ENCODE data around the gene FBXL19. TPM values are rescaled to one million over a fixed set of nuclear protein-coding genes. Genes with fewer than 3 reads are reported as not detected.

The FBXL19 gene, protein sequence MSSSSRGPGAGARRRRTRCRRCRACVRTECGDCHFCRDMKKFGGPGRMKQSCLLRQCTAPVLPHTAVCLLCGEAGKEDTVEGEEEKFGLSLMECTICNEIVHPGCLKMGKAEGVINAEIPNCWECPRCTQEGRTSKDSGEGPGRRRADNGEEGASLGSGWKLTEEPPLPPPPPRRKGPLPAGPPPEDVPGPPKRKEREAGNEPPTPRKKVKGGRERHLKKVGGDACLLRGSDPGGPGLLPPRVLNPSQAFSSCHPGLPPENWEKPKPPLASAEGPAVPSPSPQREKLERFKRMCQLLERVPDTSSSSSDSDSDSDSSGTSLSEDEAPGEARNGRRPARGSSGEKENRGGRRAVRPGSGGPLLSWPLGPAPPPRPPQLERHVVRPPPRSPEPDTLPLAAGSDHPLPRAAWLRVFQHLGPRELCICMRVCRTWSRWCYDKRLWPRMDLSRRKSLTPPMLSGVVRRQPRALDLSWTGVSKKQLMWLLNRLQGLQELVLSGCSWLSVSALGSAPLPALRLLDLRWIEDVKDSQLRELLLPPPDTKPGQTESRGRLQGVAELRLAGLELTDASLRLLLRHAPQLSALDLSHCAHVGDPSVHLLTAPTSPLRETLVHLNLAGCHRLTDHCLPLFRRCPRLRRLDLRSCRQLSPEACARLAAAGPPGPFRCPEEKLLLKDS
- total RNA-seq, result 29.6 and 33.9 TPM in 2 replicates

GRCh38 chr16:30923554-30924075 lies at the start of gene FBXL19:
FBXL19 (plus strand) TSS chr16:30923572; CDS start chr16:30925755, 2,183 bp downstream.

DNA sequence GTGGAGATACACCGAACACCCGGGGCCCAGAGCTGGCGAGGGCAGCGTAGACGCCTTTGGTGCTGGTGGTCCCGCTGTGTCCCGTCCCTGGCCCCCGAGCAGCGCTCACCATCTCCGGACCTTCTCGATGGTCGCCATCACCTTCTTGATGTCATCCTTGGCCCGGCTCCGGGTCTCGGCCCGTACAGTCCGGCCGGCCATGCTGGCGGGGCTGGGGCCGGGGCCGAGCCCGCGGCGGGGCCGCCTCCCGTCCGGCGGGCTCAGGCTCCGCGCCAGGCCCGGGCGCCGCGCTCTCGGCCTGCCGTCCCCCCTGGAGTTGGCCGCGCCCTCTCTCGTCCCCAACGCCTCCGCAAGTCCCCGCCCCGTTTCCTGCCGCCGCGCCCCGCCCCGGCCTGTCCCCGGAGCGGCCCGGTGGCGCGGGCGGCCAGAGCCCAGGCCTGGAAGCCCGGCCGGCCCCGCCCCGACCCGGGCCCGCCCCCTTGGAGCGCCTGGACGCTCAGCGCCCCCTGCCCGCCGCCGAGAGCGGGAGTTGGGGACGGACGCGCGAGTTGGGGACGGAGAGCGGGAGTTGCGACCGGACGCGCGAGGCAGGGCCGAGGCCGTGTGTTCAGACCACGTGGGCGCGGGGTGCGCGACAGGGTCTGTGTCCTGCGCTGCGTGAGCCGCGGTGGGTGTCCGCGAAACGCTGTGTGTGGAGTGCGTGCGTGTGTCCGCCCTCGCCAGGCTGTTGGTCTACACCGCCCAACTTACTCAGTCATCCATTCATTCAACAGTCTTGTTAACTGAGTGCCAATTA lies 29.4 kb upstream of the FBXL19 start, which contains the start of gene BCL7C:
Gene BCL7C (minus strand): TSS at position 334 of the 796 bp plus-strand sequence. CDS start 133 bp downstream, at position 201.

DNA sequence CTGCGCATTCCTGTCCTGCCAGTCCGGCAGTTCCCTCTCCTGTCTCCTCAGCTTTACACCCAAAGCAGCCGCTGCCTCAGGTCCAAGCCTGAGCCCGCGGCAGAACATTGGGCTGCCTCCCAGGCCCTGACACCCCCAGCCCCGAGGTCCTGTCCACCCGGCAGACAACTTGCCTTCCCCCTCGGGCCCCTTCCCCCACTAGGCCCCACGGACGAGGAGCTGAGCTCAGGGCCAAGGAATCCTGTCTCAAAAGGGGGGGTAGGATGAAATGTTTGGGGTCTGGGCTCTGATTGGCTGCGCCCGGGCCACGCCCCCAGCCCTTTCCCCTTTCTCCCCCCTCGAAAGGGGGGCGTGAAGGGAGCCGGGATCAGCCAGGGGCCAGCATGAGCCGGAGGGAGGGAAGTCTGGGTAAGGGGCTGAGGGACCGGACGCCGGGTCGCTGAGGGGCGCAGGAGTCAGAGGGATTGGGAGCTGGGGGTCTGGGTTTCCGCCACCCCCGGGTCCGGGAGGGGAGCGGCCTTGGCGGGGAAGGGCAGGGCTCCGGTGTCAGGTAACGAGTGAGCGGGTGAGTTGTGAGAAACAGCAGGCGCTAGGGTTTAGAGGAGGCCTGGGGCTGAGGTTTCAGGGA lies 27.0 kb upstream of the FBXL19 start, which contains the start of gene CTF1:
Gene CTF1 (plus strand): TSS at position 354 of the 628 bp plus-strand sequence. CDS start 30 bp downstream, at position 384.

GRCh38 chr16:30948667-30949649 lies 25.6 kb downstream of the FBXL19 start, which contains the start of gene ORAI3:
ORAI3 (plus strand) TSS chr16:30949068; CDS start chr16:30949290, 222 bp downstream.

GRCh38 chr16:30957456-30958174 lies 34.2 kb downstream of the FBXL19 start, which contains the start of gene SETD1A:
SETD1A (plus strand) TSS chr16:30957754; CDS start chr16:30958732, 978 bp downstream.

GRCh38 chr16:30984669-30985400 lies 61.5 kb downstream of the FBXL19 start, which contains the start of gene HSD3B7:
HSD3B7 (plus strand) TSS chr16:30985207; CDS start chr16:30985659, 452 bp downstream.

Other genes starting within 250 kb of the FBXL19 start
- 3.2 and 6.5 TPM in 2 replicates for gene SRCAP, start 224.4 kb upstream of the FBXL19 start, total RNA-seq
- gene PHKG2, start 175.1 kb upstream of the FBXL19 start, total RNA-seq, result 14.2 and 27.1 TPM in 2 replicates
- gene CFAP119, start 161.5 kb upstream of the FBXL19 start, total RNA-seq, result 1.3 and 7.1 TPM in 2 replicates
- 42.6 and 67.0 TPM in 2 replicates for gene RNF40, start 161.2 kb upstream of the FBXL19 start, total RNA-seq
- gene ZNF629, start 136.4 kb upstream of the FBXL19 start, total RNA-seq, result 9.9 and 11.0 TPM in 2 replicates
- 57.1 and 73.8 TPM in 2 replicates for gene BCL7C, start 29.5 kb upstream of the FBXL19 start, total RNA-seq
- 0.57 and 4.2 TPM in 2 replicates for gene CTF1, start 27.0 kb upstream of the FBXL19 start, total RNA-seq
- 13.6 and 34.4 TPM in 2 replicates for gene ORAI3, start 25.5 kb downstream of the FBXL19 start, total RNA-seq
- 2.6 and 3.5 TPM in 2 replicates for gene SETD1A, start 34.2 kb downstream of the FBXL19 start, total RNA-seq
- gene HSD3B7, start 61.6 kb downstream of the FBXL19 start, total RNA-seq, result 7.9 and 10.3 TPM in 2 replicates
- 0.08 and 0.34 TPM in 2 replicates for gene STX1B, start 87.1 kb downstream of the FBXL19 start, total RNA-seq
- 23.5 and 24.9 TPM in 2 replicates for gene STX4, start 110.0 kb downstream of the FBXL19 start, total RNA-seq
- gene ZNF668, start 150.7 kb downstream of the FBXL19 start, total RNA-seq, result 12.5 and 15.6 TPM in 2 replicates
- 7.3 and 11.6 TPM in 2 replicates for gene ZNF646, start 150.8 kb downstream of the FBXL19 start, total RNA-seq
- gene PRSS53, start 165.4 kb downstream of the FBXL19 start, total RNA-seq, result 0.86 and 1.8 TPM in 2 replicates
- gene VKORC1, start 171.2 kb downstream of the FBXL19 start, total RNA-seq, result 99.6 and 107 TPM in 2 replicates
- gene BCKDK, start 184.8 kb downstream of the FBXL19 start, total RNA-seq, result 58.3 and 75.5 TPM in 2 replicates
- 27.1 and 30.1 TPM in 2 replicates for gene KAT8, start 194.1 kb downstream of the FBXL19 start, total RNA-seq
- 59.2 and 120 TPM in 2 replicates for gene PRSS8, start 212.2 kb downstream of the FBXL19 start, total RNA-seq
- gene PRSS36, start 226.5 kb downstream of the FBXL19 start, total RNA-seq, result 0.16 and 0.19 TPM in 2 replicates